GM18870 (cell line): ENCODE results near the gene TARP.
"Not testable (repeated sequence)": the region's sequence is repeated elsewhere in the genome, so short reads cannot be mapped to it uniquely, and the experiment has no call there.

Source experiments
- ATAC-seq: cut with Tn5 transposase; IDR thresholded peaks from one replicate; pipeline ENCODE4 v1.9.1; 2021; ENCODE audit warnings: moderate library complexity; ENCODE audit not compliant: unreplicated experiment

TARP gene

DNA sequence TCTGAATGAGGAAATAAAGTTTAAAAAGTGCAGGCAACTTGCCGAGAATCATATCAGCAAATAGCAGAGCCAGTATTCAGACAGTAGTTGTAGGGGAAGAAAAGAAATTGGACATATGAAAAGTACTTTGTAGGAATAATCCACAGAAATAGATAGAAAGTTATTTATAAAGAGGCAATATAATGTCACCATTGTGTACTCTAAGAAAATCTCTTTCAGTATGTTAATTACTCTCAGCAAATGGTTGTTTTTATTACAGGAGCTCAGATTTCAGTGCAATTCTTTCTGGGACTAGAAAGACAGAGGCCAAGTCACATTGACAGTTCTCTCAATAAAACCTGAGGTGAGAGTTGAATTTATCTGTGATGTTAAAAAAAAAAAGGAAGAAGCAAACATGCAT, 10.2 kb downstream of the TARP start:
- not testable (repeated sequence) for ATAC-seq

DNA sequence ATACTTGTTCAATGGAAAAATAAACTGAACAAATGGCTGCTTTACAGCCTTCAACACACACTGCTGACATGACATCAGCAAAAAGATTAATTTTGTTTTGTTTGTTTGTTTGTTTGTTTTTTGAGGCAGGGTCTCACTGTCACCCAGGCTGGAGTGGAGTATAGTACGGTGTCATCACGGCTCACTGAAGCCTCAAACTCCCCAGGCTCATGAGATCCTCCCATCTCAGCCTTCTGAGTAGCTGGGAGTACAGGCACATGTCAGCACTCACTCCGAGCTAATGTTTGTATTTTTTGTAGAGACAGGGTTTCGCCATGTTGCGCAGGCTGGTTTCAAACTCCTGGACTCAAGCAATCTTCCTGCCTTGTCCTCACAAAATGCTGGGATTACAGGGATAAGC, 10.9 kb downstream of the TARP start:
- ATAC-seq, result no peak

DNA sequence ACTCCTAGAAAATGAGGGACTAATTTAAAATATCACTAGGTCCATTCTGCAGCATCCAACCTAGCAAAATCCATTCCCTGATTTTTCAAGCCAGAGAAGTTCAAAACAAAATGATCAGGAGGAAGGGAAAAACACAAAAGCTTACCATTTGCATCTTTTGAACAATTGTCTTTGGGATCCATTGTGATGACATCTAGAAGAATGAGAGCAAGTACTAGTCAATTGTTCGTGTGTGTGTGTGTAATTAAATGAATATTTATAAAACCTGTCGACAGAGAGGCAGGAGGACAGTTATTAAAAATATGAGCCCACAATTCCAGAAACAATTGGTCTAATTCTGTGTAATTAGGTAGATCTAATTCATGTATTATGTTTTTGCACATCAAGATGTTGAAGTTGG, 11.4 kb downstream of the TARP start:
- not testable (repeated sequence) for ATAC-seq

DNA sequence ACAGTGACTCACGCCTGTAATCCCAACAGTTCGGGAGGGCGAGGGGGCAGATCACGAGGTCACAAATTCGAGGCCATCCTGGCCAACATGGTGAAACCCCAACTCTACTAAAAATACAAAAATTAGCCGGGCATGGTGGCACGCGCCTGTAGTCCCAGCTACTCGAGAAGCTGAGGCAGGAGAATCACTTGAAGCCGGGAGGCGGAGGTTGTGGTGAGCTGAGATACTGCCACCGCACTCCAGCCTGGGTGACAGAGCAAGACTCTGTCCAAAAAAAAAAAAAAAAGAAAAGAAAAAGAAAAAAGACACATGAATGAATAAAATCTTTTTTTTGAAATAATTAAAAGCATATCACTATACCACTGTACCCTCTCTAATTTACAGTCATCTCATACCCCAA, 11.8 kb downstream of the TARP start:
- ATAC-seq, result not testable (repeated sequence)

DNA sequence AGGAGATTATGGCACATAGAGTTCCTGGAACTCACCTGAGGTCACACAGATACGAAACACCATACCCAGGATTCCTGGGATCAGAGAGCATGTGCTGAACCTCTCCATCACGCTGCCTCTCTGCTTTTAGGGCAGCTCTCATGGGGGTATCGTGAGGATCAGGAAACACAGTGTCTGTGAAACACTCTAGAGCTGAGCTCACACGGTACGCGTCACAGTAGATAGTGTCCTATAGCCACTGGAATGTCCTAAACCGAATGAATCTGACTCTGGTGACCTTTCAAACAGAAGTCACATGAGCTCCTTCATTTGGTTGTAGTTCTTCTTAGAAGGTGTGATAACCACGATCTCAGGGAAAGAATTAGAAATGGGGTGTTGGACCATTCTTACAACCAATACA, 14.3 kb downstream of the TARP start:
- not testable (repeated sequence) for ATAC-seq

DNA sequence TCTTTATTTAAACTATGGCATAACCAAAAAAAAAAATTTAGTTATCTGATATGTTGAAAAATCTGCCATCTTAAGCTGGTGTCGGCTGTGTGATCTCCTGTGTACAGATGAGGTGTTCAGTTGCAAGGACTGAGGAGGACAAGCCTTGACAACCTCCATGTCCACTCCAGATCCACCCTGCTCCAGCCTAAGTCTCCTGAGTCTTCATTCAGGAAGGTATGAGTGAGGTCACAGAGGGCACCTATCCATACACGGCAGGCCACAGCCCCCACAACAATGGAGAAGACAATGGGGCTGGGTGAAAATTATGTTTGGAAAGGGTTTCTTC, 16.1 kb downstream of the TARP start:
- ATAC-seq, result no peak

DNA sequence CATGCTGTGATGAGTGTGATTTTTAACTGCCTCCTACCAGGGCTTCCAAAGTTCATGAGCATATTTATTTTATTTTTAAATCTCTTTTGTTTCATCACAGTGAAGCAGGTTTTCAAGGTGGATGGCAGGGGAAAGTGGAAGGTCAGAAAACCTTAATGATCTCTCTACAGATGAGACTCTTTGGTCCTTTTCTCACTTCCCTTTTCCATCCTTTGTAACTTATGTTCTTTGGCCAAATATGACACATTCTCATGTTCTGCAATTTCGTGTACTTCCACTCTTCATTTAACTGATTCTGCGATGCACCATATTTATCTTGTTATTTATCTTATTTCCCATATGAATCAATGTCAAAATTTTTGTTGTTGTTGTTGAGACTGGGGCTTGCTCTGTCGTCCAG, 23.6 kb downstream of the TARP start:
- ATAC-seq, result not testable (repeated sequence)

DNA sequence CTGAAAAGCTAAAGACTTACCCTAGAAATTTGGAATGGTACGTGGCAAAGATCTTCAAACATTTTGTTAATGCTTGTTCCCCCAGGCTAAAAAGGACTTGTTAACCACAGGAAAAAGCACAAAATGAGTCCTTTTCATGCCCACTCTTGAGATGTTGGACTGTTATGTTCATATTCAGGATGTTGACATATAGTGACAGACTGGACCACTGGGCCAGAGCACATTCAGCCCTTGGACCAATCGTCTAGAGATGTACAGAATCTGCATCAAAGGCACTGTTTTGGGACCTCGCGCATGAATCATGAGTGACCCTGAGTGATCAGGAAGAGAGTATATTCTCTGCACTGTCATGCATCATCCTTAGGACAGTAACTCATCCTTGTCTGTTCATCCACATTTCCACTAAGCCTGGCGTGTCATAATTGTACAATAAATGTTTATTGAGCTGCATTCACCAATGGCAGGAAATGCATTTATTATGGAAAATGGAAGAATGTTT, 25.3 kb downstream of the TARP start:
- no peak for ATAC-seq

DNA sequence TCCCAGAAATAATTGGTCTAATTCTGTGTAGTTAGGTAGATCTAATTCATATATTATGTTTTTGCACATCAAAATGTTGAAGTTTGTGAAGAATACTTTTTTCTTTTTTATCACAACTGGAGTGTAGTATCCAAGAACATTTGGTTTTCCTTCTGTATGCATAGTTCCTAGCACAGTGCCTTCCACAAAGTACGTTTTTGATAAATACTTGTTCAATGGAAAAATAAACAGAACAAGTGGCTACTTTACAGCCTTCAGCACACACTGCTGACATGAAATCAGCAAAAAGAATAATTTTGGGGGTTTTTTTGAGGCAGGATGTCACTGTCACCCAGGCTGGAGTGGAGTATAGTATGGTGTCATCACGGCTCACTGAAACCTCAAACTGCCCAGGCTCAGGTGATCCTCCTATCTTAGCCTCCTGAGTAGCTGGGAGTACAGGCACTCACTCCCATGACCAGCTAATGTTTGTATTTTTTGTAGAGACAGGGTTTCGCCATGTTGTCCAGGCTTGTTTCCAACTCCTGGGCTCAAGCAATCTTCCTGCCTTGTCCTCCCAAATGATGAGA, 27.9 kb downstream of the TARP start:
- ATAC-seq, result no peak

DNA sequence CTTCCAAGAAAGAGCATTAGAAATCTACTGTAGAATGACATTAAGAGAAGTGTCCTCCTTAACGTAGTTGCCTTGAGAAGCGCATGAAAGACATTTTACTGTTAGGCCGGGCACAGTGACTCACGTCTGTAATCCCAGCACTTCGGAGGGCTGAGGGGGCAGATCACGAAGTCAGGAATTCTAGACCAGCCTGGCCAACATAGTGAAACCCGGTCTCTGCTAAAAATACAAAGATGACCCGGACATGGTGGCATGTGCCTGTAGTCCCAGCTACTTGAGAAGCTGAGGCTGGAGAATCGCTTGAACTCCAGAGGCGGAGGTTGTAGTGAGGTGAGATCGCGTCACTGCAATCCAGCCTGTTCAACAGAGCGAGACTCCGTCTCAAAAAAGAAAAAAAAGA, 28.9 kb downstream of the TARP start:
- ATAC-seq, result no peak

DNA sequence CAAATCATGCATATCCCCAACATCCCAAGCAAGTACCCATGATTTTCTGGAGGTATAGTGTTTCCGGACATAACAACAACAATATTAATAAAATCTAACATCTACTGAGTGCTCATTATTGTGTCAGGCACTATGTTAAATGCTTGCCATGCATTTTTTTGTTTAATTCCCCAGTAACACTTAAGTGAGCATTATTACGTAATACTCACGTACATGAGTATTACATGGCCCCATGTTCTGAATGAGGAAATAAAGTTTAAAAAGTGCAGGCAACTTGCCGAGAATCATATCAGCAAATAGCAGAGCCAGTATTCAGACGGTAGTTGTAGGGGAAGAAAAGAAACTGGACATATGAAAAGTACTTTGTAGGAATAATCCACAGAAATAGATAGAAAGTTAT, 30.1 kb downstream of the TARP start:
- ATAC-seq, result not testable (repeated sequence)

DNA sequence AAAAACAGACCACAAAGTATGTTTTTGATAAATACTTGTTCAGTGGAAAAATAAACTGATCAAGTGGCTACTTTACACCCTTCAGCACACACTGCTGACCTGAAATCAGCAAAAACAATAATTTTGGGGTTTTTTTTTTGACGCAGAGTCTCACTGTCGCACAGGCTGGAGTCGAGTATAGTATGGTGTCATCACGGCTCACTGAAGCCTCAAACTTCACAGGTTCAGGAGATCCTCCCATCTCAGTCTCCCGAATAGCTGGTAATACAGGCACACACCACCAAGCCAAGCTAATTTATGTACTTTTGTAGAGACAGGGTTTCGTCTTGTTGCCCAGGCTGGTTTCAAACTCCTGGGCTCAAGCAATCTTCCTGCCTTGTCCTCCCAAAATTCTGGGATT, 30.6 kb downstream of the TARP start:
- no peak for ATAC-seq

DNA sequence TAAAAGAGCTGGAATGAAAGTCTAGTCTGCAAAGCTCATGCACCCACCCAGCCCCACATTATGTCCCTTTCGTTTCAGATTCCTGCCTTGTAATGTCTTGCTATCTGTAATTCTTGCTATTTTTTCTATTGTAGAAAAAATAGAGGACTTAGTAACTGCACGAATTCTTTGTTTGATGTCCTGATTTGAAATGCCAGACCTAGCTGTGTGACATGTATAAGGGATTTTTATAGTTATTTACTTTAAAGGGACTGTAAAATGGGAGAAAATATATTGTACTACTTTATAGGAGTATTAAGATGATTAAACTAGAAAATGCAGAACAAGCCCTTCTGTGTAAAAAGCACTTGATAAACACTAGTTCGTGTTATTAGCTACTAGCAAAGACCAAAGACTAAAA, 32.4 kb downstream of the TARP start:
- no peak for ATAC-seq

DNA sequence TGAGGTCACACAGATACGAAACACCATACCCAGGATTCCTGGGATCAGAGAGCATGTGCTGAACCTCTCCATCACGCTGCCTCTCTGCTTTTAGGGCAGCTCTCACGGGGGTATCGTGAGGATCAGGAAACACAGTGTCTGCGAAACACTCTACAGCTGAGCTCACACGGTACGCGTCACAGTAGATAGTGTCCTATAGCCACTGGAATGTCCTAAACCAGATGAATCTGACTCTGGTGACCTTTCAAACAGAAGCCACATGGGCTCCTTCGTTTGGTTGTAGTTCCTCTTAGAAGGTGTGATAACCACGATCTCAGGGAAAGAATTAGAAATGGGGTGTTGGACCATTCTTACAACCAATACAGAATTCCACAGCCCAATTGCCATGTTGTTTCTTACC, 34.3 kb downstream of the TARP start:
- not testable (repeated sequence) for ATAC-seq

DNA sequence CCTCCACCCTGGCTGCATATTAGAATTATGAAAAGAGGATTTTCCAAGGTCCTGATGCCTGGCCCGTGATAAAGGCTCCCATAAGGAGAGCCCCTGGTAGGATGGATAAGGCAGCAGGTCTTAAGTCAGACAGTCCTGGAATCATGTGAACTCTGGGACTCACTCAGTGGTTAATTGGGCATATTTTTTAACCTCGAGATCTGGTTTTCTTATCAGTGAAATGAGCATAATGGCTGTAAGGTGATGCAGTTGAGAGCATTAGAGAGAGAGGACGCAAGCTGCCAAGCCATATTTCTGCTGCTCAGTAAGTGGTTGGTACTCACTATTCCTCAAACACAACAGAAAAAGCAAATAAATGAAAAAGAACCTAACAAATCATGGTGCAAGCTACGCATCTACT, 37.8 kb downstream of the TARP start:
- no peak for ATAC-seq

DNA sequence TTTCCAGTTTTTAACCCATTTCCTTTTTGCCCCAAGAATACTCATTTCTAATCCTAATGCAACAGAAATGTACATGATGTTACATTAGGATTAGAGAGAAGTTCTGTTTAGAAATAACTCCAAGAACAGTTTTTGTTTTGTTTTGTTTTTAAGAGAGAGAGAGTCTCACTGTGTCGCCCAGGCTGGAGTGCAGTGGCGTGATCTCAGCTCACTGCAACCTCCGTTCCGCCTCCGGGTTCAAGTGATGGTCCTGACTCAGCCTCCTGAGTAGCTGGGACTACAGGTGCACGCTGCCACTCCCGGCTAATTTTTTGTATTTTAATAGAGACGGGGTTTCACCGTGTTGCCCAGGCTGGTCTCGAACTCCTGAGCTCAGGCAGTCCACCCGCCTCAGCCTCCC, 38.7 kb downstream of the TARP start:
- not testable (repeated sequence) for ATAC-seq

DNA sequence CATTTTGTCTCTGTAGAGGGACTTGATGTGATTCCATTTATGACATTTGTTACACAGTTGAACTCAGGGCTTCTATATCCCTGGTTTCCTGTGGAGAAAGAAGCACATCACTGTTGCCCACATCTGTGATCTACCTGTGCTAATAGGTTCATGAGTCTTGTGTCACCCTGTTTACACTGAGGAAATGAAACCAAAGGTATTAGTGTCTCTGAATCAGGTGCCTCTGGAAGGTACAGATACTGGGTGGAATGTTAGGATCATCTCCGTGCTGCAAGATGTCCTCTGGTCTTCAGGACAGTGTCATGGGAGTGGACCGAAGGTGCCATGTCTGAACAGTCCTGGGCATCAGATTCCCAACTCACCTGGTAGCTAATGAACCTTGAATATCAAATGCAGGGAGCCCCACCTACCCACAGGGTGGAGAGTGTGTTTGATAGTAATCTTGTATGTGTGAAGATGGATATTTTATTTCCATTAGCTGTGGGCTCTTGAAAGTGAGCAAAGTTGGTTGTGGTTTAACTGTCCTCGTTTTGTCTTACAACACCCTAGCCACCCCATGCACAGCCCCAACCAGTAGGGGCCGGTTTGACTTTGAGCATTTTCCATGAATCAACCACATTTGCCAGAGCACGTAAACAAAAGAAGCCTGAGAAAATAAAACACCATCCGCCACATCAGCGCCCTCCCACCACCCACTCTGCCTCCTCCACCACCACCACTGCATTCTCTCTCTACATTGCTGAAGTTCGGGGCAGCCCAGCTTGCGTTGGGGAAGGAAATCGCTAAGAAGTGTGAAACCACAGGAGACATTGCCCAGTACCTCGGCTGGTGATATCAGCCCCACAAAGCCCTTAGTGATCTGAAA, 40.7 kb downstream of the TARP start:
- ATAC-seq, result peak; percentile 76

DNA sequence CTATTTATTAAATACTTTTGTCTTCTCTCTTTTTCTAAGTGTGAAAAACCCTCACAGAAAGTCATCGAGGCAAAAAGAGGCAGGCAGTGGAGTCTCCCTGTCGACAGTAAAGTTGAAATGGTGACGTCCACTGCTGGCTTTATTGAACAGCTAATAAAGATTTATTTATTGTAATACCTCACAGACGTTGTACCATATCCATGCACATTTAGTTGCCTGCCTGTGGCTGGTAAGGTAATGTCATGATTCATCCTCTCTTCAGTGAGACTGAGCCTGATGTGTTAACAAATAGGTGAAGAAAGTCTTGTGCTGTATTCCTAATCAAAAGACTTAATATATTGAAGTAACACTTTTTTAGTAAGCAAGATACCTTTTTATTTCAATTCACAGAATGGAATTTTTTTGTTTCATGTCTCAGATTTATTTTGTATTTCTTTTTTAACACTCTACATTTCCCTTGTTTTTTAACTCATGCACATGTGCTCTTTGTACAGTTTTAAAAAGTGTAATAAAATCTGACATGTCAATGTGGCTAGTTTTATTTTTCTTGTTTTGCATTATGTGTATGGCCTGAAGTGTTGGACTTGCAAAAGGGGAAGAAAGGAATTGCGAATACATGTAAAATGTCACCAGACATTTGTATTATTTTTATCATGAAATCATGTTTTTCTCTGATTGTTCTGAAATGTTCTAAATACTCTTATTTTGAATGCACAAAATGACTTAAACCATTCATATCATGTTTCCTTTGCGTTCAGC, 43.4 kb downstream of the TARP start:
- no peak for ATAC-seq

DNA sequence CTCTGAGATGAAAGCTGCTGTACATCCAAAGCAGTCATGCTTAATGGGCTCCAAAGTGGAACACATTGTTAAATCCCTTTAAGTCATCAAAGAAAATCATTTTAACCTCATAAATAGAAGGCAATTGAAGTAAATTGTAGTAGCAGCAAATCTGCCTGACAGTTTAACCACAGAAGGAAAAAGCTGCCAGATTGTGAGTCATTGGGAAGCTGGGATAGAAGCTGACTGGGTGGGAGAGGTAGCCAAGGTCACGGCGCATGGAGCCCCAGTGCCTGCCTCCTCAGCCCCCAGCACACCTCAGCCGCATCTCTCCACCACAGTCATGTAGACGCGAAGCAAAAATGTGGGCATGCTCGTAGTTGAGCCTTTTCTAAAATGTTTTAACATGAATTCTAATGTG, 44.0 kb downstream of the TARP start:
- ATAC-seq, result no peak

DNA sequence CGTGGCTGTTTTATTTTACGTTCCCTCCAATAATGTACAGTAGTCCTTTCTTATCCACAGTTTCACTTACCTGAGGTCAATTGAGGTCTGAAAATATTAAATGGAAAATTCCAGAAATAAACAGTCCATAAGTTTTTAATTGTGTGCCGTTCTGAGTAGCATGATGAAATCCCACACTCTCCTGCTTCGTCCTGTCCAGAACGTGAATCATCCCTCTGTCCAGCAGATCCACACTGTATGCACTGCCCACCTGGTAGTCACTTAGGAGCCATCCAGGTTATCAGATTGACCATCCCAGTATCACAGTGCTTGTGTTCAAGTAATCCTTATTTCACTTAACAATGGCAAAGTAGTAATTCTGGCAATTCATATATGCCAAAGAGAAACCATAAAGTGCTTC, 49.0 kb downstream of the TARP start:
- no peak for ATAC-seq

DNA sequence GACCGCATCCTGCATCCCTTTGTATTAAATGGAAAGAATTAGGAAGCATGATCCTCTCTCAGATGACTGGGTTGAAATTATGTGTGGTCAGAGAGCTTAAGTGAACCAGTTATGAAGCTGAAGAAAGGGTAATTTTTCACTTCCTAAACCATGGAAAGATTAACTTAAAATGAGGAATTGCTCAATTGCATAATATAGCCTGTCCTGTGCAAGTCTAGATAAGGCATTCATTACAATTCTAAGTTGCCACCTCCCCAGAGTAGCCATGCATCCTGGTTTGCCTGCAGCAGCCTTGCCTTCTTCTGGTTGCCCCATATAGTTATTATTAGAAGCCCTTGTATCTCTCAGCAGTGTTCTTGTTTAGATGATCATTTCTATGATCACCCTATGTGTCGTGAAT, 50.1 kb downstream of the TARP start:
- no peak for ATAC-seq
